HFFc6 (cell line): ENCODE measurements around the gene R3HDM4. TPM values are rescaled to one million over a fixed set of nuclear protein-coding genes. Genes with fewer than 3 reads are reported as not detected.

Source experiments
- DNase-seq: peaks from one replicate; pipeline ENCODE4 v3.0.0-alpha.2; 2018
- H3K27ac Mint-ChIP-seq: 2 replicates; pipeline ENCODE4 v1.8.0; 2020; ENCODE audit warnings: mild to moderate bottlenecking, mixed read lengths
- H3K27me3 Mint-ChIP-seq: 2 replicates; pipeline ENCODE4 v1.8.0; 2021; ENCODE audit warnings: mild to moderate bottlenecking, moderate library complexity, mixed read lengths; ENCODE audit not compliant: insufficient read depth
- H3K36me3 Mint-ChIP-seq: 2 replicates; pipeline ENCODE4 v1.8.0; 2021; ENCODE audit warnings: low read depth, mixed read lengths
- H3K4me1 Mint-ChIP-seq: 2 replicates; pipeline ENCODE4 v1.8.0; 2020; ENCODE audit warnings: low read depth, mixed read lengths
- H3K4me3 Mint-ChIP-seq: 2 replicates; pipeline ENCODE4 v1.8.0; 2020; ENCODE audit warnings: mild to moderate bottlenecking, moderate library complexity, mixed read lengths
- H3K9me3 Mint-ChIP-seq: 2 replicates; pipeline ENCODE4 v1.8.0; 2020; ENCODE audit warnings: mild to moderate bottlenecking, mixed read lengths
- total RNA-seq, 6 experiments: library from RNA; stranded (reverse); fragmentation: NEBNext Ultra II Directional; extraction: Animal tissue kit (Norgen Biotek cat#: 25700); gene quantifications; 2 replicates in 1 of 6; 3 replicates in 5 of 6; pipeline ENCODE4 v1.2.3, GENCODE V29; 2021
- TF ChIP-seq, protein P1 (sequence below): fragments of 200-600 bp; sonication (generic); IDR thresholded peaks from 2 replicates; pipeline ENCODE4 v1.5.0; 2021; ENCODE audit warnings: antibody characterized with exemption, mild to moderate bottlenecking

The R3HDM4 gene
- total RNA-seq, 6 experiments from 2014 or later = 41.9 to 53.4 (median 45.9) TPM

GRCh38 chr19:873561-874041 lies 39.4 kb downstream of the R3HDM4 start:
- Mint-ChIP-seq H3K4me3 (no peak overlapping the region), H3K9me3 (no peaks in the 10 kb centered on the region), H3K27ac (no peak overlapping the region), H3K4me1 (peaks cover 16% of the 10 kb centered on the region), H3K27me3 (peaks cover 7% of the 10 kb centered on the region), H3K36me3 (peaks cover 7% of the 10 kb centered on the region; the same call in 1 of the 2 replicates)
- TF ChIP-seq, protein P1, sequence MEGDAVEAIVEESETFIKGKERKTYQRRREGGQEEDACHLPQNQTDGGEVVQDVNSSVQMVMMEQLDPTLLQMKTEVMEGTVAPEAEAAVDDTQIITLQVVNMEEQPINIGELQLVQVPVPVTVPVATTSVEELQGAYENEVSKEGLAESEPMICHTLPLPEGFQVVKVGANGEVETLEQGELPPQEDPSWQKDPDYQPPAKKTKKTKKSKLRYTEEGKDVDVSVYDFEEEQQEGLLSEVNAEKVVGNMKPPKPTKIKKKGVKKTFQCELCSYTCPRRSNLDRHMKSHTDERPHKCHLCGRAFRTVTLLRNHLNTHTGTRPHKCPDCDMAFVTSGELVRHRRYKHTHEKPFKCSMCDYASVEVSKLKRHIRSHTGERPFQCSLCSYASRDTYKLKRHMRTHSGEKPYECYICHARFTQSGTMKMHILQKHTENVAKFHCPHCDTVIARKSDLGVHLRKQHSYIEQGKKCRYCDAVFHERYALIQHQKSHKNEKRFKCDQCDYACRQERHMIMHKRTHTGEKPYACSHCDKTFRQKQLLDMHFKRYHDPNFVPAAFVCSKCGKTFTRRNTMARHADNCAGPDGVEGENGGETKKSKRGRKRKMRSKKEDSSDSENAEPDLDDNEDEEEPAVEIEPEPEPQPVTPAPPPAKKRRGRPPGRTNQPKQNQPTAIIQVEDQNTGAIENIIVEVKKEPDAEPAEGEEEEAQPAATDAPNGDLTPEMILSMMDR = no peak
- no peak for DNase-seq

DNA sequence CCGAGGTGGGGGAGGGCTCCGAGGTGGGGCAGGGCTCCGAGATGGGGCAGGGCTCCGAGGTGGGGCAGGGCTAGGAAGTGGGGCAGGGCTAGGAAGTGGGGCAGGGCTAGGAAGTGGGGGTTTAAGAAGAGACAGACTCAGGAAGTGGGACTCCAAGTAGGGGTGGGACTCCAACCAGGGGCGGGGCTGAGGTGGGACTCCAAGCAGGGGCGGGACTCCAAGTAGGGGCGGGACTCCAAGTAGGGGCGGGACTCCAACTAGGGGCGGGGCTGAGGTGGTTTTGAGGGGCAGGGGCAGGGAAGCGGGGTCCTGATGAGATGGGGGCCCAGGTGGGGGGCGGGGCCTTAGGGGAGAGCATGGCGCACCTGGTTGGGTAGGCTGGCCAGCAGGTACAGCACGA lies 39.9 kb downstream of the R3HDM4 start:
- peak; percentile 70 for DNase-seq
- Mint-ChIP-seq H3K4me1 (peaks cover 16% of the 10 kb centered on the region), H3K27me3 (peaks cover 7% of the 10 kb centered on the region), H3K27ac (no peak overlapping the region), H3K9me3 (no peaks in the 10 kb centered on the region), H3K36me3 (peaks cover 7% of the 10 kb centered on the region; the same call in 1 of the 2 replicates), H3K4me3 (no peak overlapping the region)
- TF ChIP-seq, protein P1 = no peak

GRCh38 chr19:872266-872951 lies 40.6 kb downstream of the R3HDM4 start:
- Mint-ChIP-seq H3K4me1 (peaks cover 16% of the 10 kb centered on the region), H3K36me3 (peaks cover 10% of the 10 kb centered on the region), H3K9me3 (no peaks in the 10 kb centered on the region), H3K4me3 (peak overlapping the region; percentile 64), H3K27me3 (peaks cover 9% of the 10 kb centered on the region), H3K27ac (peak overlapping the region; percentile 56)
- TF ChIP-seq, protein P1 = no peak
- DNase-seq = peak; percentile 74

- TF ChIP-seq, protein P1 = no peak
- Mint-ChIP-seq H3K4me3 (no peak overlapping the region), H3K9me3 (no peaks in the 10 kb centered on the region), H3K27me3 (peaks cover 10% of the 10 kb centered on the region), H3K27ac (peak overlapping the region; percentile 56), H3K36me3 (peaks cover 12% of the 10 kb centered on the region), H3K4me1 (peaks cover 16% of the 10 kb centered on the region)
- DNase-seq = no peak
Observed at GRCh38 chr19:871446-872265, 41.4 kb downstream of the R3HDM4 start.

DNA sequence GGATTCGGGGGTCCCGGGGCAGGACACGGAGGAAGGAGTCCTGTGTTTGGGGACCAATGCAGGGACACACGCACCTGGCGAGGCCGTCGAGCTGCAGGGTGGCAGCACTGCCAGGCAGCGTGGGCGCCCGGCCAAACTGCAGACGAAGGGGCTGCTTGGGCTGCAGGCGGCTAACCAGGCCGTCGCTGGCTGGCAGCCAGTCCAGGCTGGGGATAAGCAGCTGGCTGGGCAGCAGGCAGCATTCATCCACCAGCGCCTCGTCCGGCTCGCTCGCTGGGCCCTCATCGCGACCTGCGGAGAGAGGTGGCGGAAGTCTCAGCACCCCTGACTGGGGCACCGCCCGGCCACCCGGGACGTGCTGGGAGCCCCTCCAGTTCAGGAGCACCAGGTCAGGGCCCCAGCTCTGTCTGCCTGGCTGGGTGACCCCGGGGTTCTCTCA lies 42.0 kb downstream of the R3HDM4 start:
- H3K27me3 Mint-ChIP-seq = peaks cover 10% of the 10 kb centered on the region
- no peak overlapping the region for H3K4me3 Mint-ChIP-seq
- no peak overlapping the region for H3K27ac Mint-ChIP-seq
- H3K9me3 Mint-ChIP-seq = no peaks in the 10 kb centered on the region
- no peak for DNase-seq
- H3K4me1 Mint-ChIP-seq = peaks cover 16% of the 10 kb centered on the region
- TF ChIP-seq, protein P1 = no peak
- H3K36me3 Mint-ChIP-seq = peaks cover 9% of the 10 kb centered on the region
